Ishikawa (cell line): ENCODE results near the gene ACYP2.

Experiments used
- CREB1 ChIP-seq: IDR thresholded peaks from 2 replicates; pipeline ENCODE4 v1.6.1; 2012; ENCODE audit warnings: low read depth
- MAX ChIP-seq: IDR thresholded peaks from 2 replicates; pipeline ENCODE4 v1.6.1; 2012
- RAD21 ChIP-seq: IDR thresholded peaks from 2 replicates; pipeline ENCODE4 v1.6.1; 2012; ENCODE audit warnings: low read depth
- REST ChIP-seq: IDR thresholded peaks from 2 replicates; pipeline ENCODE4 v1.6.1; 2012; ENCODE audit warnings: low read depth, mild to moderate bottlenecking
- TEAD4 ChIP-seq: IDR thresholded peaks from 2 replicates; pipeline ENCODE4 v1.6.1; 2012
- YY1 ChIP-seq: IDR thresholded peaks from 2 replicates; pipeline ENCODE4 v1.6.1; 2012; ENCODE audit warnings: low read depth

- TF ChIP-seq TEAD4 (no peak), REST (no peak), MAX (no peak), CREB1 (no peak), YY1 (no peak), RAD21 (no peak)
Observed at GRCh38 chr2:54097124-54097523, 18.3 kb upstream of the ACYP2 start.
